ENCODE measurements around the gene CCNB1IP1.
"Not testable (repeated sequence)": the region's sequence is repeated elsewhere in the genome, so short reads cannot be mapped to it uniquely, and the experiment has no call there.

The CCNB1IP1 gene

GRCh38 chr14:20332431-20332787, 670 bp downstream of the CCNB1IP1 start:
- DNase-seq (ENCODE audit: low read depth in 2 of 2), result no peak

DNA sequence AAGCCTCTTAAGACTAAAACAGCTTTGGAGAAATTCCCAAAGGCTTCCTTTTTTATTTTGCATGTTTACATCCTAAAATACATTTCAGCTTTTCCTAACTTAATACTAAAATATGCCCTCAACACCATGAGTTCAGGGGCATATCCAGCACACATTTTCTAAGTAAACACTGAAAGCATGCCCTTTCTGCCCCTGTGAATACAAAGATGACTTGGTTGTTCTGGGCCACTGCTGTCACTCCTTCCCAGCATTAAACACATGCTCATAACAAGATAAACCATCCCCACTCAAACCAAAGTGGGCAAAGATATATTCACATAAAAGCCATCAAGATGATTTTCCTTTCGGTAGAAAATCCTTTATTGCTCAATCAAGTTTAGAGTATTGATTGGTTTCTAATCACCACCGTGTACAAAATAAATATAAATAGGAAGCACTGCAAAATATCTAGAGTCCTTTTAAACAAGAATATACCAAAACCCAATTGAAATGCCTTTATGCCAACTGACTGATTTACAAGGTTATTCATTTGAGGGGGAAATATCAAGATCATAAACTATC, 1.9 kb downstream of the CCNB1IP1 start:
- no peak for DNase-seq (ENCODE audit: low read depth in 2 of 2)

GRCh38 chr14:20329355-20329754, 3.7 kb downstream of the CCNB1IP1 start:
- no peak for DNase-seq (ENCODE audit: low read depth in 2 of 2)

DNA sequence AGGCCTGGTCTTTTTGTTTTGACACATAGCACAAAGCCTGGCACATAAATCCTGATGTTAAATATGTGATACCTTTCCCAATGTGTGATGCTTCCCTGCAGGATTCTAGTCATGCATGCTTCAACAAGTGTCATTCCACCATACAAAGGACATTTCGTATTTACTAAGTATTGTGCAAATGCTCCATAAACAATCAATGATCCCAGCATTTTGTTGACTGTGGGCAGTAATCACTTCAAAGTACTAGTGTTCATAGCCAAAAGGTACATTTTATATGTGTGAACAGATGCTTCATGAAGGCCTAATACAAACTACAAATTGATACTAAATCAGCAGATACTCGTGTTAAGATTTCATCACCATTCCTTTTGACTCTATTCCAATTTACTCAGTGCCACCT, 4.4 kb downstream of the CCNB1IP1 start:
- no peak for DNase-seq (ENCODE audit: low read depth in 2 of 2)

DNA sequence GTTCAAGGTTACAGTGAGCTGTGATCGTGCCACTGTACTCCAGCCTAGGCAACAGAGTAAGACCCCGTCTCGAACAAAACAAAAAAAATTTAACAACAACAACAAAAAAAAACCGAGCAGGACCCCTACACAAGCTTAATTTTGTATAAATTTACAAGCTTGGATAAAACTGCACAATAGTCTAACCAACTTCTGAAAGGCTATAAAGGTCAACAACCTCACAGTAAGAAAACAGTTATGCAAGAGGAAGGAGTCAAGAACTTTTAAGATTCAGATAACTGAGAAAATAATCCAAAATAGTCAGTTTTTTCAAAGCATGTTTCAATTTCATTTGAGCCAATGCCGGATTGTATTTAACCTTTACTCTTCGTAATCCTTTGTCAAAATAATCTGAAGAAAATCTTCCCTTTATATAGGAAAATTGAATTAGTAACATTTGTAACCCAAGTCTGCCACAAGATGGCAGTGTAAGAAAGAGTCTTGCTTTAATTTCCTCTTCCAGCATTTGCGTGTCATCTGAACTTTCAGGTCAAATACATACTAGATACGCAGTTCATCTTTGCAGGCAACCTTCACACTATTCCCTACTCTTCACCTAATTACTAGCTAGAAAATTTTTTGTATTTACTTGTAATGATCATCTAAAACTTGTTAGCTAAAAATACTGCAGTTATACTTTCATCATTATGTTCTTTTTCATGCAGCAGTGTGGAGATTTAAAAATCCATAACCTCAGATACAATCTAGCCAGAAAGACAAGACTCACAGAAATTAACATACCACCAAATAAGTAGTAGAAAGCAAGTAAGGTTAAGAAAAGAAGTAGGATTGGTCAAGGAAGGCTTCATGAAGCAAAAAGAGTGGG, 5.8 kb downstream of the CCNB1IP1 start:
- no peak for DNase-seq (ENCODE audit: low read depth in 2 of 2)

- no peak for DNase-seq (ENCODE audit: low read depth in 2 of 2)
Observed at GRCh38 chr14:20317720-20318119, 15.4 kb downstream of the CCNB1IP1 start.

DNA sequence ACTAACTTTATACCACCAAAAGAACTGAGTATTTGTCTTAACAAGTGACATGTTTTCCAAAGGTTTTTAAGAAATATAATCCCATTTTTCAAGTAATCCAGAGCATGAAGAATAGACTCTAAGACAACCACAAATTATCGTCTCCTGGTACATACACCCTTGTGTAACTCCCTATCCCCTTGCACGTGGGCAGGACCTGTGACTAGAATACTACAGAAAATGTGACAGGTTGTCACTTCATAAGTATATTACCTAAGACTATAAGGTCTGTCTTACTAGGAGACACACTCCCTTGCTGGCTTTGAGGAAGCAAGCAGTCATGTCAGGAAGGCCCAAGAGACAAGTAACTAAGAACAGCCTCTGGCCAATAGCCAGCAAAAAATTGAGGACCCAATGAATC, 19.1 kb downstream of the CCNB1IP1 start:
- no peak for DNase-seq (ENCODE audit: low read depth in 2 of 2)

DNA sequence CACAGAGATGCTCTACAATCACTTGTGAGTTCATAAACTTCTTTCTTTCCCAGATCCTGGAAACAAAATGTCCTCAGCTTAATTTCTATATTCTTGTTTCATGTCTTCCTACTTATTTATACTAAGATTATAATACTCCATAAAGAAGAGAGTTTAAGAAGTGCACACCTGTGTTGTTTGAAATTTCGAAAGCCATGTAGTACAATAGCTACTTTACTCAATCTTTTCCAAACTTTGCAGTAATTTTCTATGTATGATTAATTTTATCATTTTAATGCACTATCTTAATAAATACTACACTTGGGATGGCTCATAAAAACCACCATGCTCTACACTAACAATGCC, 27.0 kb downstream of the CCNB1IP1 start:
- no peak for DNase-seq (ENCODE audit: low read depth in 2 of 2)

DNA sequence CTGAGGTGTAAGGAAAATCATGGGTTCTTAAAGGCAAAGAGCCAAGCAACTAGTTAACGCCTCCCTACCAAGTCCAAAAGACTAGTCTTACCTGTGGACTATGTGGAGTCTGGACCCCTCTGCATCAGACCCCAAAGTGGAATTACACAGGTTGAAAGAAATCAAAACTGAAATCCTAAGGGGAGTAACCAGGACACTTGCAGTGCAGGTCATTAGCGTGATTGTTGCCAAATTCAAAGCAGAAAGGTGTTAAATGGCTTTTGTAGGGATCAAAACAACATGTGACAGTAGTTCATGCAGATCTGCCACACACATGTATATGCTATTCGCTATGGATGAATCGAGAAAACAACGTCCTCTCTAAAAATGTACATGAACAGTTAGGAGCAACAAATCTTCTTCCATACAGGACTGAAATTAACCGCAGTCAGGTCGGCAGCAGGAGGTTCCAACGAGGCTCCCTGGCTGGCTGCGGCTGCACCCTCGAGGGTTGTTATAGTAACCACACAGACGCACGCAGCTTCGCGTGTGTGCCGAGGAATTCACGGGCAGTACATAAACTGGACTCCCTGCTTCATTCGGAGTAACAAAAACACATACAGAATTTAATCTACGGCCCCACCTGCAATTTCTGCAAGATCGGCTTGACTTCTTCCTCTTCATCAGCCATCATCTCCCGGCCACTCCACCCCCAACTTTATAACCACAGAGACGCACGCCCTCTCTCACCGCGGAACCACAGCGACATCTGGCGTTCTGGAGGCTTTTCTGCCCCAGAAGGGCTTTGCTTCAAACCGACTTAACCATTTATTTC, 27.6 kb downstream of the CCNB1IP1 start, which contains the start of gene TTC5:
TTC5 (minus strand) TSS at position 687 of the 814 bp plus-strand sequence; CDS start at position 673, 14 bp downstream.
- DNase-seq (ENCODE audit: low read depth in 2 of 2), result peak; percentile 69 to 89

DNA sequence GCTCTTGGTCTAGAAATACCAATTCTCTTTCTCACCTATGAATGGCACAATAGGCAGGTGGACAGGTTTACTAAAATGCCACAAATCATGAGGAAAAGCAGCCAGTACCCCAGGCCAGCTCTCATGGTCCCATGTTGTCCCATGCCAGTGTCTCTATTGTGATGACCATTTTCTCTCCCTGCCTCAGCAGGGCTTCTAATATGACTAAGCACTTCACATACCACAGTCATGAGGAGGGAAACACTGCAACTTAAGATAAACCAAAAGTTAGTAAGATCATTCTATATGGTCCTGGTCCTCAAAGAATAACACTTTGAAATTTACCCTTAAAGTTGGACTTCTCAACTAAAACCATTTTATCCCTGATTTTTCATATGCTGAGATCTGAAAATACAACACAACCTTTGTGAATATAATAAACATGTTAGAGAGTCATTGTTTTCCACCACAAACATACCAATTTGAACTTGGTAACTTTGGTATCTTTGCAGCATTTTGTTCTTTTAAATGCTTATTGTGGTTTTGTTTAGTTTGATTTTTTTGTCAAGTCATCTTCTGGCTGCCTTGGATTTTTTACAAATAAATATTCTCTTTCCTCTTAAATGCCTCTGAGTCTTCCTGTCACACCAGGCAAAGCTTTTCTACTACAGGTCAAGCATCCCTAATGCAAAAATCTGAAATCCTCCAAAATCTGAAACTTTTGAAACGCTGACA, 30.9 kb downstream of the CCNB1IP1 start:
- no peak for DNase-seq (ENCODE audit: low read depth in 2 of 2)

- no peak for DNase-seq (ENCODE audit: low read depth in 2 of 2)
Observed at GRCh38 chr14:20295067-20295466, 38.0 kb downstream of the CCNB1IP1 start.

DNA sequence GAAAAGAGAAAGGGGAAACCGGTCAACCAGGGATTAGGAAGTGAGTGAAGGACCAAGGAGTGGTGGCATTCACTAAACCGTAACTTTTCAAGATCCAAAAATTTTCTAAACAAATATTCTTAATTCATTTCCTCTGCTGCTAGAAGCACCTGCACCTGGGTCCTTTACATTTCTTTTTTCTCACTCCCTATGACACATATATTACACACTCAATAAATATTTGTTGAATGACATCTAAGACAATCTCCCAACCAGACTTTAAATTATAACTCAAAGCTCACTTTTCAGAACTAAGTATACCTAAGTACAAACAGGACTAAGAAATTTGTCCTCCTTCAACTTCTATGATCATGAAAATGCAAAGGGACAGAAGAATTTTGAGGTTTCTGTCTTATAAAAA, 38.4 kb downstream of the CCNB1IP1 start:
- no peak for DNase-seq (ENCODE audit: low read depth in 2 of 2)

GRCh38 chr14:20281998-20282397, 51.1 kb downstream of the CCNB1IP1 start:
- DNase-seq (ENCODE audit: low read depth in 2 of 2), result not testable (repeated sequence)

- DNase-seq (ENCODE audit: low read depth in 2 of 2), result not testable (repeated sequence)
Observed at GRCh38 chr14:20280265-20280664, 52.8 kb downstream of the CCNB1IP1 start.

- no peak for DNase-seq (ENCODE audit: low read depth in 2 of 2)
Observed at GRCh38 chr14:20278414-20278813, 54.7 kb downstream of the CCNB1IP1 start.

- no peak for DNase-seq (ENCODE audit: low read depth in 2 of 2)
Observed at GRCh38 chr14:20277409-20277808, 55.7 kb downstream of the CCNB1IP1 start.

DNA sequence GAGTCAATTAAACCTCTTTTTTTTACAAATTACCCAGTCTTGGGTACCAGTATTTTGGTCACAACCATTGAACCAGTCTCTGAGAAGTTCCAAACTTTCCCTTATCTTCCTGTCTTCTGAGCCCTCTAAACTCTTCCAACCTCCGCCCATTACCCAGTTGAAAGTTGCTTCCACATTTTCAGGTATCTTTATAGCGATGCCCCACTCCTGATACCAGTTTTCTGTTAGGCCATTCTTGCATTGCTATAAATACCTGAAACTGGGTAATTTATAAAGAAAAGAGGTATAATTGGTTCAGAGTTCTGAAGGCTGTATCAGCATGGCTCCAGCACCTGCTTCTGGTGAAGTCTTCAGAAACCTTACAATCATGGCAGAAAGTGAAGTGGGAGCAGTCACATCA, 59.0 kb downstream of the CCNB1IP1 start:
- DNase-seq (ENCODE audit: low read depth in 2 of 2), result no peak

GRCh38 chr14:20264361-20264760, 68.7 kb downstream of the CCNB1IP1 start:
- DNase-seq (ENCODE audit: low read depth in 2 of 2), result not testable (repeated sequence)

DNA sequence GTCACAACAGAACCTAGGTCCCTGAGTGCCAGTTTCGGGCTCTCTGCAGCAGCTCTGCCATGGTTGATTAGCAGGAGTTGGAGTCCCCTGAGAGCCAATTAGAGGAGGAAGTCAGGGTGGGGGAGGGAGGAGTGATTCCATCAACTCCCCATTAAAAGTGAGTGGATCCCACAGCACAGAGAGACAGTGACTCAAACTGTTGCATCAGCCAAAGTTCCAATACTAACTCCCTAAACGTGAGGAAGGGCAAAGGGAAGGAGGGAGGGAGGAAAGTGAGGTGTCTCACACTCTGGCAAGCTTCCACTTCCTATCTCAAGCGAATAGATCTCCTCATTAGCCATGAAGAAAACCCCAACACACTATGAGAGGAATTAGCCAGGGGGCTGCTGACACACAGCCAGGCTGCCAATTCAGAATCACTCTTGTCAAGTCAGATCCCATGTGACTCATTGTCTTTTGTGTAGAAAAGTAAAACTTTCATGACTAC, 70.4 kb downstream of the CCNB1IP1 start:
- no peak for DNase-seq (ENCODE audit: low read depth in 2 of 2)

Data from stimulated activated CD4-positive, alpha-beta T cell treated with anti-CD3 and anti-CD28 coated beads, Interleukin-1b, Interleukin-23, amount 100 ng/mL, for 1 hour (primary cell).